ENCODE data around the gene GPR18.

GPR18 gene

GRCh38 chr13:99207511-99207910 lies 50.7 kb downstream of the GPR18 start:
- no peak for DNase-seq

- DNase-seq, result no peak
Measured at GRCh38 chr13:99206873-99207272, 51.3 kb downstream of the GPR18 start.

GRCh38 chr13:99206226-99206625 lies 52.0 kb downstream of the GPR18 start:
- DNase-seq, result no peak

- no peak for DNase-seq
Measured at GRCh38 chr13:99205621-99206220, 52.5 kb downstream of the GPR18 start.

Measured in fibroblast of skin of right quadriceps (primary cell).